GM12864 (cell line): ENCODE measurements around the gene TAF6L.

Experiments
- DNase-seq: peaks from one replicate; pipeline ENCODE4 v3.0.0-alpha.2; 2011; ENCODE audit warnings: low read depth
- H3K4me3 ChIP-seq: 2 replicates; pipeline ENCODE4 v1.5.1; 2011; ENCODE audit warnings: mild to moderate bottlenecking, low read depth, low read length, control low read depth
- TF ChIP-seq, protein P1 (sequence below): IDR thresholded peaks from 2 replicates; pipeline ENCODE4 v1.5.1; 2011; ENCODE audit warnings: low read depth, mild to moderate bottlenecking, moderate library complexity, low read length, control low read depth, inconsistent platforms; ENCODE audit errors: missing control alignments

The TAF6L gene

DNA sequence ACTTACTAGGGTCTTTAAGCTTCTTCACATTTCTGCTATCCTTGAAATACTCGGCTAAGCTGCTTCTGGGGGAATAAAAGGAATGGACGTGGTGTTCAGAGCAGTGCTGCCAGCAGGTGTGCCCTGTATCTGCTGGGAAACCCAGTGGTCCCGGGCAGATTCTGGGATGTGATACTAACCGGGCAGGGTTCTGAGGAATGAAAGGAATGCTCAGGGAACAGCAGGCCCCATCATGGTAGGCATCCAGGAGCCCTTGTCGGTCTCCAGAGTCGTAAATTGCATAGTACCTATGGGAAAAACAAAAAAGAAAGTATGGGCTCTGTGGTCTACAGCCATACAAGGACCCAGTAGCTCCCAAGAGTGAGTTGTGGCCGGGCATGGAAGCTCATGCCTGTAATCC lies 25.1 kb downstream of the TAF6L start:
- no peak overlapping the region for H3K4me3 ChIP-seq
- TF ChIP-seq, protein P1, sequence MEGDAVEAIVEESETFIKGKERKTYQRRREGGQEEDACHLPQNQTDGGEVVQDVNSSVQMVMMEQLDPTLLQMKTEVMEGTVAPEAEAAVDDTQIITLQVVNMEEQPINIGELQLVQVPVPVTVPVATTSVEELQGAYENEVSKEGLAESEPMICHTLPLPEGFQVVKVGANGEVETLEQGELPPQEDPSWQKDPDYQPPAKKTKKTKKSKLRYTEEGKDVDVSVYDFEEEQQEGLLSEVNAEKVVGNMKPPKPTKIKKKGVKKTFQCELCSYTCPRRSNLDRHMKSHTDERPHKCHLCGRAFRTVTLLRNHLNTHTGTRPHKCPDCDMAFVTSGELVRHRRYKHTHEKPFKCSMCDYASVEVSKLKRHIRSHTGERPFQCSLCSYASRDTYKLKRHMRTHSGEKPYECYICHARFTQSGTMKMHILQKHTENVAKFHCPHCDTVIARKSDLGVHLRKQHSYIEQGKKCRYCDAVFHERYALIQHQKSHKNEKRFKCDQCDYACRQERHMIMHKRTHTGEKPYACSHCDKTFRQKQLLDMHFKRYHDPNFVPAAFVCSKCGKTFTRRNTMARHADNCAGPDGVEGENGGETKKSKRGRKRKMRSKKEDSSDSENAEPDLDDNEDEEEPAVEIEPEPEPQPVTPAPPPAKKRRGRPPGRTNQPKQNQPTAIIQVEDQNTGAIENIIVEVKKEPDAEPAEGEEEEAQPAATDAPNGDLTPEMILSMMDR, result no peak
- DNase-seq, result no peak

DNA sequence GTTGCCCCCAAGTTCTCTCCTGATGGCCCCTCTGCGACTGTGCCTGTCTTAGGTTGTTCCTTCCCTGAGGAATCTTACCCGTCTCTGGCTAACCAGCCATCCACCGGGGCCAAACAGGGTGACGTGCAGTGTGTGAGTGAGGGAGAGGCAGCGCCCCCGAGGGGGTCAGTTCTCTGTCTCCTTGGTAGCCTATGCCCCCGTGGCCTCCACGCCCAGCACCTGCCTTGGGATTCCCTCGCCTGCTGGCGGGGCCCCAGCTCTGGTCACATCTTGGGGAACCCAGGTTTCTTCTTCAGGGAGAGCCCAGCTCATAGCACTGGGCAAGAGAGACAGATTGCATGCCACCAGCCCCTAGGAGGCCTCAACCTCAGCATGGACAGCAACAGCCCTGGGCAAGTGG lies 28.3 kb downstream of the TAF6L start:
- no peak overlapping the region for H3K4me3 ChIP-seq
- DNase-seq, result no peak
- TF ChIP-seq, protein P1, result no peak

DNA sequence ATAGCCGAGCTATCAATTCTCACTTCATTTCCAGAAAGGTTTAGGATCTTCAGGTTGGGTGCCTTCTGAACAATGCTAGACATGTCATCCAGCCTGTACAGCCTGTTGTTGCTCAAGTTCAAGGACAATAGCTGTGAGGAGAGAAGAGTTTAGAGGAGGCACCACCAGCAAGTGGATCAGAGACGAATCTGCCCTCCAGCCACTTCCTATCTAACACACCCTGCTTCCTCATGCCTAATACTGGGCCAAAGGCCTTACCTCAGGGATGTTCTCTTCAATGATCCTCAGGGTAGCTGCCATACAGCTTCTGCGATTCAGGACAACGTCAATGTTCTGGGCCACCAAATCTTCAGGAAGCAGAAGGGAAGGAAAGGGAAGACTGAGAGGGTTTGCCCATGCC lies 29.9 kb downstream of the TAF6L start:
- TF ChIP-seq, protein P1, result no peak
- no peak overlapping the region for H3K4me3 ChIP-seq
- no peak for DNase-seq

DNA sequence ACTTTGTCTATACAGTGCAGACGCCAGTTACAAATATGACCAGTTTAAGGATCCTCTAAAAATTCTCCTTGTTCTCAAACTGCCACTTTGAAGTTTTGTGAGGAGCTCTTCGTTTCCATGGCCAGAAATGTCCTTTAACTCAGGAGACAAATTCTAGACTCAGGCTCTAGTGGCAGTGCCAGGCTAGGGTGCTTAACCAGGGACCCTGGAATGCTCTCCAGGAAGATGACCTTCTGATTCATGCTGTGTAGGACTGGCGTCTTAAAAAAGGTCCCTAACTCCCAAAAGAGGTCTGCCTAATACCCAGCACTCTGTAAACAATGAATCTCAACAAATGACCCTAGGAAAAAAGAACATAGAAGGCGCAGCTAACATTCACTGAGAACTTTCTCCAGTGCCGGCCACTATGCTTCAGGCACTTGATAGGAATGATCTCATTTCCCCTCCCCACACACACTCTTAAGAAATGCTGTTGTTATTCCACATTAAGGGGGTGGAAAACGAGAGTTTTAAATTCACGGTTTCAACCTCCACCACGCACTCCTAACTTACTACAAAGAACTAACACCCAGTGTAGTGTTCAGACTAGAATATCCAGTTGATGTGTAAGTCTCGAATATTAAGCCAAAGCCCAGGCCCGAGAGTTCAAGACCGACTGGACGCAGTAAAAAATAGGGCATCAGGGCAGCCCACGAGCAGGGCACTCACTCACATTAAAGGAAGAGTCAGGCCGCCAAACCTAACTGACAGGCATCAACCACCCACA lies 33.3 kb downstream of the TAF6L start:
- TF ChIP-seq, protein P1, result no peak
- DNase-seq, result no peak
- peak overlapping the region; percentile 61 for H3K4me3 ChIP-seq

DNA sequence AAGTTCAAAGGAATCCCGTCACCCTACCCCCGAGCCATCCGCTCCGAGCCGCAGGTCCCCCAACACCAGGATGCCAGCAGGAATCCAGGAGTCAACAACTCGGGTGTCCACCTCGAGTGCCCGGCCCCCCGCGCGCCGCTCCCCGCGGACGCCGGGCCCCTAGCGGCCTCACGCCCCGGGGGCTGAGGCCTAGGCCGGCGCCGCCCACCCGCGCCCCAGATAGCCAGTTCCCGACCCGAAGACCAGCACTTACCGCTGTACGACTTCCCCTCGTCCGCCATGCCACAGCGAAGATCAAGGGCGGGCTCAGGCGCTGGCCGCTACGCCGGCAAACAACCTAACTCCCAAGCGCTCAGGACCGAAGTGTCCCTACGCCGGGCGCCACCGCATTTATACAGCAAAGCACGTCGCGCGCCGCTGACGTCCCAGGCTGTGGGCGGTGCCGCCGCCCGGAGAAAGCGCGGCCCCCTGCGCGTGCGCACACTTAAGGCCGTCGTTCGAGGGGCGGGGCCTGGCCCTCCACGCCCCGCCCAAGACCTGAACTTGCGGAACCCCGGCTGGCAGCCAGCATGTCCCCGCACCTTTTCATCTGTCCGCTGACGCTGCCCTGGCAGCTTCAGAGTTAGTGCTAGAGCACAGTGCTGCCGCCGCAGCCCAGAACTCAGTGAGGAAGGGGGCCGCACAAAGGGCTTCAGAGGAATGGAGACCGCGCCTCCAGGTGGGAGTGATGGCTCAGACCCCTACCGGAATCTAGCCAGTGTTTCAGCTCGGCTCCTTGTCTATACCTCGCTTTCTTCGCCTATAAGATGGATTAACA lies 34.1 kb downstream of the TAF6L start, which contains the start of gene NXF1:
TSS of gene NXF1 (minus strand) at position 365 of the 817 bp plus-strand sequence. CDS start at position 281, 84 bp downstream.
- TF ChIP-seq, protein P1, result peak; percentile 19
- peak within 1 kb of the TSS; percentile 61 for H3K4me3 ChIP-seq
- DNase-seq, result peak; percentile 84

DNA sequence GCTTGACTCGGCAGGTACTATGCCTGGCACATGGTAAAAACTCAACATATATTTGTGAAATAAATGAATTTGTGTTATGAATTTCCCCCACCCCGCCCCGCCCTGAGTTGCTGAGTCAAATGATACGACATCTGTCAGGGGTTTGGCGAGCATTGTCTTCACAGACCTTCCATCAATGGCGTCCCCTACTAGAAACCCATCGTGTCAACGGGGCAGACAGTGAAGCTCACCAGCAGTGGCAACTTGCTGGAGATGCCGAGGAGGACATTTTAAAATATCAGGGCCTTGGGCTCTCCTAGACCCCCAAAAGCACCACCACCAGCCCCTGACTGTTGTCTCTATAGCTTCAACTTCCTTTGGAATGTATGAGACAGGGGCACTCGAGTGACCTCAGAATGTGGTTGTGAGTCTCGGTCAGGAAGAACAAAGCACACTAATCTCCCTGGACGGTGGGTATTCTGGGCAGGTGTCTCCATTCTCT lies 34.8 kb downstream of the TAF6L start:
- DNase-seq, result no peak
- TF ChIP-seq, protein P1, result no peak
- H3K4me3 ChIP-seq, result peak overlapping the region; percentile 61
